ENCODE results near the gene C9. TPM values are rescaled to one million over a fixed set of nuclear protein-coding genes. Genes with fewer than 3 reads are reported as not detected.

Gene C9
- total and polyA plus RNA-seq, 2 of the 4 experiments (the other 2 are of a cell fraction) = not detected

DNA sequence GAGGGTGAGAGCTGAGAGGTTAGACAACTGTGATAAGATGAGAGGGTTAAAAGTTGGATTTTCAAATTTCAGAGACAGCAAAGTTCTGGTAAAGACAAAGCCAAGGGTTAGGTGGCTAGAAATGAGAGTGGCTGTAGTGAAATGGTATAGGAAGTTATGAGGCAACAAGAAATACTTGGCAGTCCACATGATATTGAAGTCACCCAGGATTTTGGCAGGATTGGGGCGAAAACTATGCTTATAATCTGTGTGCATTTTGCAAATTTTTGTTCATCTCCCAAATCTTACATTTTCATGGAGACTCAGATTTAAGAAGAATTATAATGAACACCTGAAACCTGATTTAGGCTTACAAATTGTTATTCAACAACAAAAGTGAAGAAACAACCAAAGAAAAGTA, 35.6 kb downstream of the C9 start:
- no peak overlapping the region for H2BK120ac ChIP-seq (ENCODE audit: low read depth, low read length)
- DNase-seq (no peak), ATAC-seq (ENCODE audit: low read depth) (no peak)
- H3K36me3 ChIP-seq (ENCODE audit: control insufficient read depth, insufficient read depth, low read length) = no peaks in the 10 kb centered on the region
- H3K27me3 ChIP-seq (ENCODE audit: control insufficient read depth, insufficient read depth, low read length) = peaks cover 12% of the 10 kb centered on the region; the same call in 1 of the 2 replicates
- no peak overlapping the region for H4K91ac ChIP-seq (ENCODE audit: insufficient read depth, low read depth, low read length)
- no peak overlapping the region for H3K14ac ChIP-seq (replicated peaks; ENCODE audit: low read depth, low read length)
- H3K4me3 ChIP-seq (ENCODE audit: insufficient read depth, low read depth, low read length) = no peak overlapping the region
- H2BK5ac ChIP-seq (ENCODE audit: low read depth, low read length, poor library complexity, severe bottlenecking) = no peak overlapping the region
- CTCF ChIA-PET = no interaction called here
- no TSS peak for BruUV-seq (replicated peaks)
- H2AK9ac ChIP-seq (replicated peaks; ENCODE audit: low read depth, low read length, poor library complexity) = no peak overlapping the region
- no peak overlapping the region for H2BK20ac ChIP-seq (ENCODE audit: low read depth, low read length)
- no peaks in the 10 kb centered on the region for H4K20me1 ChIP-seq (ENCODE audit: insufficient read depth, low read length)
- in situ Hi-C loops (cut with MboI; ENCODE audit: low sequenced_read_pairs) (no loop called here), intact Hi-C loops (cut with micrococcal nuclease) (no loop called here), dilution Hi-C loops (cut with HindIII; ENCODE audit: low sequenced_read_pairs, unreplicated experiment) (no loop called here)
- H3K23ac ChIP-seq (ENCODE audit: low read depth, low read length) = no peak overlapping the region
- H2BK15ac ChIP-seq (ENCODE audit: low read depth, low read length) = no peak overlapping the region
- H3K9me1 ChIP-seq (ENCODE audit: insufficient read depth, low read length) = no peaks in the 10 kb centered on the region
- no peak overlapping the region for H4K5ac ChIP-seq (ENCODE audit: low read depth, low read length)
- H3K4me1 ChIP-seq (ENCODE audit: control insufficient read depth, insufficient read depth, low read length) = no peaks in the 10 kb centered on the region
- no peak overlapping the region for H3K9ac ChIP-seq (ENCODE audit: low read depth, low read length)
- no peak overlapping the region for H2AK5ac ChIP-seq (ENCODE audit: low read depth, low read length)
- POLR2A ChIA-PET (ENCODE audit: unreplicated experiment) = no interaction called here
- no peaks in the 10 kb centered on the region for H3K9me3 ChIP-seq (ENCODE audit: control insufficient read depth, insufficient read depth, low read length)
- H3K4me2 ChIP-seq (ENCODE audit: low read depth, low read length) = no peak overlapping the region
- no peaks in the 10 kb centered on the region for H3K79me1 ChIP-seq (ENCODE audit: low read depth in 1 of 2, low read length in 2 of 2)
- H4K8ac ChIP-seq (ENCODE audit: low read depth in 2 of 2, low read length in 2 of 2) = no peak overlapping the region
- H3K27ac ChIP-seq (ENCODE audit: insufficient read depth, low read length) = no peak overlapping the region
- no peak overlapping the region for H3K56ac ChIP-seq (ENCODE audit: extremely low read depth, insufficient read depth, low read length)
- no CpG with 5 or more reads among the region's 1 CpG for WGBS, 2 experiments (ENCODE audit: extremely low coverage in 2 of 2, insufficient read length in 1 of 2)
- H3K4ac ChIP-seq (ENCODE audit: low read depth, low read length) = no peak overlapping the region
- no peak for TF ChIP-seq POLR2A (IDR thresholded peaks at IDR 0.05; ENCODE audit: low read depth, low read length)
- TF ChIP-seq, protein P1, sequence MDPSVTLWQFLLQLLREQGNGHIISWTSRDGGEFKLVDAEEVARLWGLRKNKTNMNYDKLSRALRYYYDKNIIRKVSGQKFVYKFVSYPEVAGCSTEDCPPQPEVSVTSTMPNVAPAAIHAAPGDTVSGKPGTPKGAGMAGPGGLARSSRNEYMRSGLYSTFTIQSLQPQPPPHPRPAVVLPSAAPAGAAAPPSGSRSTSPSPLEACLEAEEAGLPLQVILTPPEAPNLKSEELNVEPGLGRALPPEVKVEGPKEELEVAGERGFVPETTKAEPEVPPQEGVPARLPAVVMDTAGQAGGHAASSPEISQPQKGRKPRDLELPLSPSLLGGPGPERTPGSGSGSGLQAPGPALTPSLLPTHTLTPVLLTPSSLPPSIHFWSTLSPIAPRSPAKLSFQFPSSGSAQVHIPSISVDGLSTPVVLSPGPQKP (IDR thresholded peaks at IDR 0.05; ENCODE audit: borderline replicate concordance, low read depth, low read length) = no peak
- TF ChIP-seq FOS (IDR thresholded peaks at IDR 0.05; ENCODE audit: low read depth, low read length) = no peak
- TF ChIP-seq RCOR1 (IDR thresholded peaks at IDR 0.05; ENCODE audit: insufficient replicate concordance, low read length) = no peak
- TF ChIP-seq, protein P2, sequence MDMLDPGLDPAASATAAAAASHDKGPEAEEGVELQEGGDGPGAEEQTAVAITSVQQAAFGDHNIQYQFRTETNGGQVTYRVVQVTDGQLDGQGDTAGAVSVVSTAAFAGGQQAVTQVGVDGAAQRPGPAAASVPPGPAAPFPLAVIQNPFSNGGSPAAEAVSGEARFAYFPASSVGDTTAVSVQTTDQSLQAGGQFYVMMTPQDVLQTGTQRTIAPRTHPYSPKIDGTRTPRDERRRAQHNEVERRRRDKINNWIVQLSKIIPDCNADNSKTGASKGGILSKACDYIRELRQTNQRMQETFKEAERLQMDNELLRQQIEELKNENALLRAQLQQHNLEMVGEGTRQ (IDR thresholded peaks at IDR 0.05; ENCODE audit: low read depth, low read length) = no peak
- TF ChIP-seq CEBPB (IDR thresholded peaks at IDR 0.05; ENCODE audit: low read depth, low read length) = no peak
- TF ChIP-seq SMC3 (IDR thresholded peaks at IDR 0.05; ENCODE audit: low read depth, low read length) = no peak
- TF ChIP-seq RFX5 (IDR thresholded peaks at IDR 0.05; ENCODE audit: low read depth, low read length) = no peak
- TF ChIP-seq MAZ (IDR thresholded peaks at IDR 0.05; ENCODE audit: borderline replicate concordance, low read depth, low read length) = no peak
- TF ChIP-seq, protein P3, sequence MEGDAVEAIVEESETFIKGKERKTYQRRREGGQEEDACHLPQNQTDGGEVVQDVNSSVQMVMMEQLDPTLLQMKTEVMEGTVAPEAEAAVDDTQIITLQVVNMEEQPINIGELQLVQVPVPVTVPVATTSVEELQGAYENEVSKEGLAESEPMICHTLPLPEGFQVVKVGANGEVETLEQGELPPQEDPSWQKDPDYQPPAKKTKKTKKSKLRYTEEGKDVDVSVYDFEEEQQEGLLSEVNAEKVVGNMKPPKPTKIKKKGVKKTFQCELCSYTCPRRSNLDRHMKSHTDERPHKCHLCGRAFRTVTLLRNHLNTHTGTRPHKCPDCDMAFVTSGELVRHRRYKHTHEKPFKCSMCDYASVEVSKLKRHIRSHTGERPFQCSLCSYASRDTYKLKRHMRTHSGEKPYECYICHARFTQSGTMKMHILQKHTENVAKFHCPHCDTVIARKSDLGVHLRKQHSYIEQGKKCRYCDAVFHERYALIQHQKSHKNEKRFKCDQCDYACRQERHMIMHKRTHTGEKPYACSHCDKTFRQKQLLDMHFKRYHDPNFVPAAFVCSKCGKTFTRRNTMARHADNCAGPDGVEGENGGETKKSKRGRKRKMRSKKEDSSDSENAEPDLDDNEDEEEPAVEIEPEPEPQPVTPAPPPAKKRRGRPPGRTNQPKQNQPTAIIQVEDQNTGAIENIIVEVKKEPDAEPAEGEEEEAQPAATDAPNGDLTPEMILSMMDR (conservative IDR thresholded peaks at IDR 0.05; ENCODE audit: low read depth, low read length) = no peak
- no peak for TF ChIP-seq BHLHE40 (IDR thresholded peaks at IDR 0.05; ENCODE audit: low read depth, low read length)
- TF ChIP-seq MXI1 (IDR thresholded peaks at IDR 0.05; ENCODE audit: borderline replicate concordance, low read depth, low read length) = no peak
- TF ChIP-seq CHD1 (IDR thresholded peaks at IDR 0.05; ENCODE audit: low read depth, low read length) = no peak
- no peak for TF ChIP-seq NFE2L2 (IDR thresholded peaks at IDR 0.05; ENCODE audit: low read depth, low read length)
- no peak for TF ChIP-seq MAFK (IDR thresholded peaks at IDR 0.05; ENCODE audit: low read depth, low read length)
- no peak for TF ChIP-seq RAD21 (IDR thresholded peaks at IDR 0.05; ENCODE audit: low read length)
- no peak overlapping the region for H3K18ac ChIP-seq (ENCODE audit: low read depth, low read length)
- H2AFZ ChIP-seq (replicated peaks; ENCODE audit: low read length, poor library complexity) = no peak overlapping the region
